ENCODE results near the gene CD209. TPM values are rescaled to one million over a fixed set of nuclear protein-coding genes. Genes with fewer than 3 reads are reported as not detected.

Gene CD209
- total RNA-seq, 1 experiment from 2014 or later = not detected

GRCh38 chr19:7692417-7693088 lies 54.8 kb downstream of the CD209 start:
- no peaks in the 10 kb centered on the region for H3K9me2 ChIP-seq (replicated peaks; ENCODE audit: low read length)
- no peak for ATAC-seq
- no peaks in the 10 kb centered on the region for H4K20me1 ChIP-seq (ENCODE audit: low read length)
- no peak overlapping the region for H3K9ac ChIP-seq (ENCODE audit: low read length)
- H3K36me3 ChIP-seq (ENCODE audit: low read depth, low read length) = no peaks in the 10 kb centered on the region
- DNase-seq = no peak
- H3K4me1 ChIP-seq (ENCODE audit: insufficient read depth, low read length) = no peaks in the 10 kb centered on the region
- intact Hi-C loops (cut with micrococcal nuclease) = no loop called here
- H3K9me3 ChIP-seq (ENCODE audit: low read length) = no peaks in the 10 kb centered on the region
- H2AFZ ChIP-seq (ENCODE audit: low read length) = no peak overlapping the region
- H3K79me2 ChIP-seq (ENCODE audit: low read length) = no peaks in the 10 kb centered on the region
- H3K27me3 ChIP-seq (ENCODE audit: low read length) = peaks cover 15% of the 10 kb centered on the region
- TF ChIP-seq EZH2phosphoT487 (IDR thresholded peaks at IDR 0.05; ENCODE audit: borderline replicate concordance, low read length) (no peak), CTCF (conservative IDR thresholded peaks at IDR 0.05; ENCODE audit: low read depth, low read length) (no peak), EZH2 (IDR thresholded peaks at IDR 0.05; ENCODE audit: low read length, unreplicated experiment) (no peak)
- no peak overlapping the region for H3K4me2 ChIP-seq (ENCODE audit: low read length)
- BruUV-seq (replicated peaks) = no TSS peak
- no peak overlapping the region for H3K4me3 ChIP-seq (ENCODE audit: low read length)
- CTCF ChIA-PET = no interaction called here
- H3F3A ChIP-seq (ENCODE audit: low read length, unreplicated experiment) = no peaks in the 10 kb centered on the region
- H3K27ac ChIP-seq (ENCODE audit: low read length) = no peak overlapping the region
- POLR2A ChIA-PET (ENCODE audit: unreplicated experiment) = no interaction called here

DNA sequence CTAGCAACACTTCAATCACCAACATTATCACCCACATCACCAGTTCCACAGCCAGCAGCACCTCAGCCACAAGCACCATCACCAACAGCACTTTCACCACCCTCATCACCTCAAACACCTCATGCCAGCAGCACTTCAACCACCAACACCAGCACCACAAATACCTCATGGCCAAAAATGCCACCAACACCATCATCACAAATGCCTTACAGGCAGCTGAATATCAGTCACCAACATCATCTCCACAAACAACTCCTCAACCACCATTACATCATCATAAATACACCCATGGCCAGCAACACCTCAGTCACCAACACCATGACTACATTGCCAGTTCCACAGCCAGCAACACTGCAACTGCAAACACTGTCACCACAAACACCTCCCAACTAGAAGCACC lies 55.8 kb downstream of the CD209 start:
- DNase-seq = no peak
- H2AFZ ChIP-seq (ENCODE audit: low read length) = no peak overlapping the region
- no peaks in the 10 kb centered on the region for H3K36me3 ChIP-seq (ENCODE audit: low read depth, low read length)
- TF ChIP-seq CTCF (conservative IDR thresholded peaks at IDR 0.05; ENCODE audit: low read depth, low read length) (no peak), EZH2phosphoT487 (IDR thresholded peaks at IDR 0.05; ENCODE audit: borderline replicate concordance, low read length) (no peak), EZH2 (IDR thresholded peaks at IDR 0.05; ENCODE audit: low read length, unreplicated experiment) (no peak)
- H3K9ac ChIP-seq (ENCODE audit: low read length) = no peak overlapping the region
- ChIA-PET POLR2A (ENCODE audit: unreplicated experiment) (no interaction called here), CTCF (no interaction called here)
- BruUV-seq (replicated peaks) = no TSS peak
- H3K4me2 ChIP-seq (ENCODE audit: low read length) = no peak overlapping the region
- no peaks in the 10 kb centered on the region for H3K79me2 ChIP-seq (ENCODE audit: low read length)
- ATAC-seq = no peak
- no peak overlapping the region for H3K27ac ChIP-seq (ENCODE audit: low read length)
- no peaks in the 10 kb centered on the region for H3K9me3 ChIP-seq (ENCODE audit: low read length)
- no peaks in the 10 kb centered on the region for H3F3A ChIP-seq (ENCODE audit: low read length, unreplicated experiment)
- no peaks in the 10 kb centered on the region for H3K4me1 ChIP-seq (ENCODE audit: insufficient read depth, low read length)
- no peaks in the 10 kb centered on the region for H3K9me2 ChIP-seq (replicated peaks; ENCODE audit: low read length)
- peaks cover 4% of the 10 kb centered on the region; the same call in 1 of the 2 replicates for H3K27me3 ChIP-seq (ENCODE audit: low read length)
- no peaks in the 10 kb centered on the region for H4K20me1 ChIP-seq (ENCODE audit: low read length)
- no peak overlapping the region for H3K4me3 ChIP-seq (ENCODE audit: low read length)
- intact Hi-C loops (cut with micrococcal nuclease) = no loop called here

DNA sequence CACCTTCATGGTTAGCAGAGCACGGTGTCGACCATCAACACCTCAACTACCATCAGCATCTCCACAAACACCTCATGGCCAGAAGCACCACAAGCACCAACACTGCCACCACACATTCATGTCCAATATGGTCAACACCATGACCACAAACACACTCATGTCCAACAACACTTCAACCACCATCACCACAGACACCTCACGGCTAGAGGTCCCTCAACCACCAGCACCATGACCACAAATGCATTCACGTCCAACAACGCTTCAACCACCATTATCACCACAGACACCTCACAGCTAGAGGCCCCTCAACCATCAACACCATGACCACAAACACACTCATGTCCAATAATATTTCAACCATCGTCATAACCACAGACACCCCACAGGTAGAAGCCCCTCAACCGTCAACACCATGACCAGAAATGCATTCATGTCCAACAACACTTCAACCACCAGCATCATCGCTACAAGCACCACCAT lies 56.5 kb downstream of the CD209 start:
- BruUV-seq (replicated peaks) = no TSS peak
- Histone ChIP-seq H2AFZ (ENCODE audit: low read length) (no peak overlapping the region), H4K20me1 (ENCODE audit: low read length) (no peaks in the 10 kb centered on the region), H3K9me3 (ENCODE audit: low read length) (no peaks in the 10 kb centered on the region), H3F3A (ENCODE audit: low read length, unreplicated experiment) (no peaks in the 10 kb centered on the region), H3K27me3 (ENCODE audit: low read length) (0 out of 2 replicates have a peak, but pooled peaks cover 2% of the 10 kb centered on the region), H3K27ac (ENCODE audit: low read length) (no peak overlapping the region), H3K9ac (ENCODE audit: low read length) (no peak overlapping the region), H3K79me2 (ENCODE audit: low read length) (no peaks in the 10 kb centered on the region), H3K4me3 (ENCODE audit: low read length) (no peak overlapping the region), H3K4me2 (ENCODE audit: low read length) (no peak overlapping the region), H3K4me1 (ENCODE audit: insufficient read depth, low read length) (no peaks in the 10 kb centered on the region), H3K9me2 (replicated peaks; ENCODE audit: low read length) (no peaks in the 10 kb centered on the region), H3K36me3 (ENCODE audit: low read depth, low read length) (no peaks in the 10 kb centered on the region)
- TF ChIP-seq CTCF (conservative IDR thresholded peaks at IDR 0.05; ENCODE audit: low read depth, low read length) = no peak
- TF ChIP-seq EZH2 (IDR thresholded peaks at IDR 0.05; ENCODE audit: low read length, unreplicated experiment) = no peak
- TF ChIP-seq EZH2phosphoT487 (IDR thresholded peaks at IDR 0.05; ENCODE audit: borderline replicate concordance, low read length) = no peak
- CTCF ChIA-PET = no interaction called here
- POLR2A ChIA-PET (ENCODE audit: unreplicated experiment) = no interaction called here
- intact Hi-C loops (cut with micrococcal nuclease) = no loop called here
- ATAC-seq (no peak), DNase-seq (no peak)
